CD4-positive, CD25-positive, alpha-beta regulatory T cell (primary cell): ENCODE measurements around the gene TSPAN31. TPM values are rescaled to one million over a fixed set of nuclear protein-coding genes. Genes with fewer than 3 reads are reported as not detected.

ENCODE experiments used
- ATAC-seq, 2 donors: fragments of 150-1000 bp; cut with Tn5 transposase; one replicate each; pipeline ENCODE4 v1.10.0; 2021; ENCODE audit warnings: low read depth in 2 of 2, moderate number of reproducible peaks in 2 of 2, moderate library complexity in 1 of 2
- DNase-seq, 3 donors: peaks; one replicate each; pipeline versions ENCODE4 v3.0.0 to v3.0.0-alpha.2; 2012 to 2022; ENCODE audit warnings: mixed read lengths in 1 of 3
- H3K27ac ChIP-seq: one replicate; pipeline ENCODE4 v1.7.0; 2013; ENCODE audit warnings: mild to moderate bottlenecking, low read length; ENCODE audit not compliant: insufficient read depth, poor library complexity, severe bottlenecking
- H3K27me3 ChIP-seq: one replicate; pipeline ENCODE4 v1.7.0; 2013; ENCODE audit warnings: low read length; ENCODE audit not compliant: control insufficient read depth, insufficient read depth
- H3K36me3 ChIP-seq: one replicate; pipeline ENCODE4 v1.7.0; 2013; ENCODE audit warnings: mild to moderate bottlenecking, low read length, moderate library complexity; ENCODE audit not compliant: control insufficient read depth, insufficient read depth
- H3K4me1 ChIP-seq: 2 replicates; pipeline ENCODE4 v1.7.0; 2013; ENCODE audit warnings: mild to moderate bottlenecking, low read length; ENCODE audit not compliant: insufficient read depth, control insufficient read depth, poor library complexity, severe bottlenecking
- H3K4me3 ChIP-seq: one replicate; pipeline ENCODE4 v1.7.0; 2013; ENCODE audit warnings: low read depth, mild to moderate bottlenecking, low read length, moderate library complexity
- H3K9me3 ChIP-seq, 2 experiments: 1 replicate in 1 of 2; 2 replicates in 1 of 2; pipeline ENCODE4 v1.7.0; 2013; ENCODE audit warnings: low read length in 2 of 2, mild to moderate bottlenecking in 1 of 2, moderate library complexity in 1 of 2; ENCODE audit not compliant: control insufficient read depth in 2 of 2
- H3K27ac Mint-ChIP-seq, 3 donors: one replicate each; pipeline ENCODE4 v1.8.0; 2020 to 2022; ENCODE audit warnings: mild to moderate bottlenecking in 3 of 3, mixed read lengths in 3 of 3, moderate library complexity in 2 of 3
- H3K27me3 Mint-ChIP-seq: one replicate; pipeline ENCODE4 v1.8.0; 2022; ENCODE audit warnings: mild to moderate bottlenecking, mixed read lengths
- H3K36me3 Mint-ChIP-seq: one replicate; pipeline ENCODE4 v1.8.0; 2020; ENCODE audit warnings: mixed read lengths
- H3K4me1 Mint-ChIP-seq, 4 donors: one replicate each; pipeline ENCODE4 v1.8.0; 2020 to 2022; ENCODE audit warnings: mixed read lengths in 4 of 4, mild to moderate bottlenecking in 1 of 4
- H3K4me3 Mint-ChIP-seq, 4 donors: one replicate each; pipeline ENCODE4 v1.8.0; 2020 to 2022; ENCODE audit warnings: mild to moderate bottlenecking in 4 of 4, mixed read lengths in 4 of 4, moderate library complexity in 3 of 4
- H3K9me3 Mint-ChIP-seq, 7 donors: one replicate each; pipeline ENCODE4 v1.8.0; 2020 to 2022; ENCODE audit warnings: mixed read lengths in 7 of 7, mild to moderate bottlenecking in 3 of 7, moderate library complexity in 2 of 7
- polyA plus RNA-seq, 4 donors: library from polyadenylated mRNA; unstranded; fragments of 300-500 nt; fragmentation: Illumina TruSeq; gene quantifications; one replicate each; pipeline ENCODE4 v1.2.3, GENCODE V29; 2021
- total RNA-seq: library from RNA; stranded (reverse); gene quantifications from one replicate; pipeline ENCODE4 v1.2.3, GENCODE V29; 2022

The TSPAN31 gene
- total and polyA plus RNA-seq, 5 donors from 2014 or later = 8.7 to 48.9 (median 38.9) TPM

- peaks cover 22% of the 10 kb centered on the region for H3K27me3 ChIP-seq
- H3K4me1 ChIP-seq = peaks cover 25% of the 10 kb centered on the region
- peaks cover 29% of the 10 kb centered on the region for H3K27me3 Mint-ChIP-seq
- peaks cover 5 to 34% (median 16%) of the 10 kb centered on the region in 4 donors for H3K4me1 Mint-ChIP-seq
- ATAC-seq (peak; percentile 11), DNase-seq (no peak)
- peak overlapping the region; percentile 62 for H3K4me3 ChIP-seq
- peaks cover 15% of the 10 kb centered on the region for H3K36me3 Mint-ChIP-seq
- H3K27ac ChIP-seq = no peak overlapping the region
- H3K27ac Mint-ChIP-seq = peak overlapping the region in 1 of 3 donors; percentile 36
- H3K4me3 Mint-ChIP-seq = peak overlapping the region; percentile 80 to 94 (median 86)
- no peaks in the 10 kb centered on the region for H3K9me3 ChIP-seq
- no peaks in the 10 kb centered on the region for H3K9me3 Mint-ChIP-seq
- H3K36me3 ChIP-seq = no peaks in the 10 kb centered on the region
Measured at GRCh38 chr12:57765698-57766463, 21.0 kb downstream of the TSPAN31 start.

- no peaks in the 10 kb centered on the region for H3K36me3 ChIP-seq
- Mint-ChIP-seq H3K4me1 (peaks cover 5 to 39% (median 19%) of the 10 kb centered on the region in 4 donors), H3K4me3 (peak within 1 kb of the TSS; percentile 28 to 95 (median 84)), H3K27ac (no peak within 1 kb of the TSS), H3K27me3 (peaks cover 30% of the 10 kb centered on the region), H3K9me3 (no peaks in the 10 kb centered on the region), H3K36me3 (peaks cover 13% of the 10 kb centered on the region)
- DNase-seq (no peak), ATAC-seq (no peak)
- H3K27me3 ChIP-seq = peaks cover 22% of the 10 kb centered on the region
- no peaks in the 10 kb centered on the region for H3K9me3 ChIP-seq
- peaks cover 32% of the 10 kb centered on the region for H3K4me1 ChIP-seq
- H3K4me3 ChIP-seq = peak within 1 kb of the TSS; percentile 62
- no peak within 1 kb of the TSS for H3K27ac ChIP-seq
Measured at GRCh38 chr12:57766464-57767304, 21.8 kb downstream of the TSPAN31 start, which contains the start of gene CYP27B1. CYP27B1 (minus strand) TSS chr12:57767078; CDS start chr12:57767041, 37 bp downstream.

GRCh38 chr12:57767305-57767698 lies 22.5 kb downstream of the TSPAN31 start:
- ATAC-seq = no peak
- peaks cover 5 to 43% (median 23%) of the 10 kb centered on the region in 4 donors for H3K4me1 Mint-ChIP-seq

GRCh38 chr12:57767876-57768275 lies 23.0 kb downstream of the TSPAN31 start:
- Histone ChIP-seq H3K9me3 (no peaks in the 10 kb centered on the region), H3K27me3 (peaks cover 22% of the 10 kb centered on the region), H3K4me1 (peaks cover 42% of the 10 kb centered on the region), H3K36me3 (no peaks in the 10 kb centered on the region), H3K4me3 (no peak overlapping the region), H3K27ac (no peak overlapping the region)
- Mint-ChIP-seq H3K27ac (no peak overlapping the region), H3K27me3 (peaks cover 34% of the 10 kb centered on the region), H3K4me3 (peak overlapping the region in 2 of 4 donors; percentile 43 to 95), H3K9me3 (no peaks in the 10 kb centered on the region), H3K36me3 (peaks cover 13% of the 10 kb centered on the region), H3K4me1 (peaks cover 5 to 45% (median 23%) of the 10 kb centered on the region in 4 donors)
- DNase-seq (no peak), ATAC-seq (no peak)

More at GRCh38 chr12:57767305-57767698, 22.5 kb downstream of the TSPAN31 start:
- Mint-ChIP-seq H3K27ac (no peak overlapping the region), H3K9me3 (no peaks in the 10 kb centered on the region), H3K4me3 (peak overlapping the region in 1 of 4 donors; percentile 85), H3K36me3 (peaks cover 13% of the 10 kb centered on the region), H3K27me3 (peaks cover 34% of the 10 kb centered on the region)
- Histone ChIP-seq H3K4me1 (peaks cover 36% of the 10 kb centered on the region), H3K4me3 (no peak overlapping the region), H3K36me3 (no peaks in the 10 kb centered on the region), H3K9me3 (no peaks in the 10 kb centered on the region), H3K27ac (no peak overlapping the region), H3K27me3 (peaks cover 22% of the 10 kb centered on the region)
- DNase-seq = no peak

GRCh38 chr12:57769594-57769993 lies 24.8 kb downstream of the TSPAN31 start:
- H3K27me3 ChIP-seq = peaks cover 12% of the 10 kb centered on the region
- no peak overlapping the region for H3K27ac ChIP-seq
- Mint-ChIP-seq H3K4me3 (peak overlapping the region; percentile 15 to 95 (median 64)), H3K9me3 (no peaks in the 10 kb centered on the region), H3K4me1 (peaks cover 5 to 38% (median 15%) of the 10 kb centered on the region in 4 donors), H3K27me3 (peaks cover 23% of the 10 kb centered on the region), H3K27ac (no peak overlapping the region), H3K36me3 (peaks cover 13% of the 10 kb centered on the region)
- ATAC-seq (no peak), DNase-seq (no peak)
- no peak overlapping the region for H3K4me3 ChIP-seq
- peaks cover 42% of the 10 kb centered on the region for H3K4me1 ChIP-seq
- no peaks in the 10 kb centered on the region for H3K36me3 ChIP-seq
- no peaks in the 10 kb centered on the region for H3K9me3 ChIP-seq

- Mint-ChIP-seq H3K36me3 (peaks cover 13% of the 10 kb centered on the region), H3K9me3 (no peaks in the 10 kb centered on the region), H3K27ac (peak overlapping the region in 1 of 3 donors; percentile 98), H3K27me3 (peaks cover 16% of the 10 kb centered on the region), H3K4me3 (peak overlapping the region; percentile 33 to 95 (median 70)), H3K4me1 (peaks cover 5 to 27% (median 13%) of the 10 kb centered on the region in 4 donors)
- DNase-seq (no peak), ATAC-seq (no peak)
- Histone ChIP-seq H3K9me3 (no peaks in the 10 kb centered on the region), H3K4me1 (peaks cover 30% of the 10 kb centered on the region), H3K27ac (no peak overlapping the region), H3K27me3 (peaks cover 12% of the 10 kb centered on the region), H3K36me3 (no peaks in the 10 kb centered on the region), H3K4me3 (no peak overlapping the region)
Measured at GRCh38 chr12:57770734-57771133, 25.9 kb downstream of the TSPAN31 start.

- DNase-seq (peak in 2 of 3 donors; percentile 75 to 89), ATAC-seq (peak in 1 of 2 donors; percentile 37)
- Histone ChIP-seq H3K27me3 (peaks cover 8% of the 10 kb centered on the region), H3K27ac (peak overlapping the region; percentile 86), H3K36me3 (no peaks in the 10 kb centered on the region), H3K9me3 (no peaks in the 10 kb centered on the region), H3K4me3 (peak overlapping the region; percentile 76), H3K4me1 (peaks cover 24% of the 10 kb centered on the region)
- Mint-ChIP-seq H3K4me1 (peaks cover 3 to 26% (median 11%) of the 10 kb centered on the region in 4 donors), H3K27ac (peak overlapping the region; percentile 92 to 99 (median 98)), H3K36me3 (peaks cover 13% of the 10 kb centered on the region), H3K9me3 (no peaks in the 10 kb centered on the region), H3K27me3 (peaks cover 12% of the 10 kb centered on the region), H3K4me3 (peak overlapping the region; percentile 93 to 97 (median 94))
Measured at GRCh38 chr12:57771236-57771872, 26.5 kb downstream of the TSPAN31 start.
